Uterus (tissue), 2 donors: ENCODE results near the gene SLC25A29.

Experiments used
- POLR2A ChIP-seq, 2 donors: fragments of 450-650 bp; IDR thresholded peaks; one replicate each; pipeline ENCODE4 v1.6.1; 2016; ENCODE audit warnings: antibody characterized with exemption in 2 of 2, mild to moderate bottlenecking in 1 of 2, moderate library complexity in 1 of 2
- TF ChIP-seq, protein P1 (sequence below), 4 experiments: fragments of 200-600 bp in 2 of 4; fragments of 450-650 bp in 2 of 4; sonication (generic) in 2 of 4; IDR thresholded peaks; one replicate each; pipeline ENCODE4 v1.5.1; 2016 to 2019; ENCODE audit warnings: antibody characterized with exemption in 4 of 4, mild to moderate bottlenecking in 2 of 4, moderate library complexity in 1 of 4

DNA sequence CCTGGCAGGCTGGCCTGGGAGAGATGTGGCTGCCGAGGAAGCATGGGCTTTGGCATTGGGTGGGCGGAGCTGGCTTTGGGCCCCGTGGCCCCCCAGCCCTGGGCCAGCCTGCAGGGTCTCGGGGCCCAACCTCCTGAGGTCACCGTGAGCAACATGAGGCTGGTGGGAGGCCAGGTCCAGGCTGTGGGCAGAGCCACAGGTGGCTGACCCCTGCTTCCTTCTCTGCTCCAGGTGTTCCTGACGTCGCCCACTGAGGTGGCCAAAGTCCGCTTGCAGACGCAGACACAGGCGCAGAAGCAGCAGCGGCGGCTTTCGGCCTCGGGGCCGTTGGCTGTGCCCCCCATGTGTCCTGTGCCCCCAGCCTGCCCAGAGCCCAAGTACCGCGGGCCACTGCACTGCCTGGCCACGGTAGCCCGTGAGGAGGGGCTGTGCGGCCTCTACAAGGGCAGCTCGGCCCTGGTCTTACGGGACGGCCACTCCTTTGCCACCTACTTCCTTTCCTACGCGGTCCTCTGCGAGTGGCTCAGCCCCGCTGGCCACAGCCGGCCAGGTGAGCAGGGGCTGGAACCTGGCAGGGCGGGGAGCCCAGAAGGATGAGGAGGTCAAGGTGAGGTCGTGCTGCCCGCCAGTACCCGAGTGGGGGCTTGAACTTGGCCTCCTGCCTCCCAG lies 22.4 kb upstream of the SLC25A29 start:
- TF ChIP-seq, protein P1, sequence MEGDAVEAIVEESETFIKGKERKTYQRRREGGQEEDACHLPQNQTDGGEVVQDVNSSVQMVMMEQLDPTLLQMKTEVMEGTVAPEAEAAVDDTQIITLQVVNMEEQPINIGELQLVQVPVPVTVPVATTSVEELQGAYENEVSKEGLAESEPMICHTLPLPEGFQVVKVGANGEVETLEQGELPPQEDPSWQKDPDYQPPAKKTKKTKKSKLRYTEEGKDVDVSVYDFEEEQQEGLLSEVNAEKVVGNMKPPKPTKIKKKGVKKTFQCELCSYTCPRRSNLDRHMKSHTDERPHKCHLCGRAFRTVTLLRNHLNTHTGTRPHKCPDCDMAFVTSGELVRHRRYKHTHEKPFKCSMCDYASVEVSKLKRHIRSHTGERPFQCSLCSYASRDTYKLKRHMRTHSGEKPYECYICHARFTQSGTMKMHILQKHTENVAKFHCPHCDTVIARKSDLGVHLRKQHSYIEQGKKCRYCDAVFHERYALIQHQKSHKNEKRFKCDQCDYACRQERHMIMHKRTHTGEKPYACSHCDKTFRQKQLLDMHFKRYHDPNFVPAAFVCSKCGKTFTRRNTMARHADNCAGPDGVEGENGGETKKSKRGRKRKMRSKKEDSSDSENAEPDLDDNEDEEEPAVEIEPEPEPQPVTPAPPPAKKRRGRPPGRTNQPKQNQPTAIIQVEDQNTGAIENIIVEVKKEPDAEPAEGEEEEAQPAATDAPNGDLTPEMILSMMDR (IDR thresholded peaks at IDR 0.05), result no peak
- TF ChIP-seq POLR2A (IDR thresholded peaks at IDR 0.05), result no peak
